GM23338 (cell line): Measurements from ENCODE around the gene MRFAP1. TPM values are rescaled to one million over a fixed set of nuclear protein-coding genes. Genes with fewer than 3 reads are reported as not detected.

ENCODE experiments used
- ATAC-seq: fragments of 200-7000 bp; cut with Tn5 transposase; 3 replicates; pipeline ENCODE4 v1.9.1; 2020
- DNase-seq: peaks from one replicate; pipeline ENCODE4 v3.0.0-alpha.2; 2015; ENCODE audit warnings: low spot score
- H2AFZ ChIP-seq: fragments of 200-600 bp; sonication (generic); 2 replicates; pipeline ENCODE4 v1.8.0; 2016; ENCODE audit warnings: antibody characterized with exemption, mild to moderate bottlenecking, moderate library complexity
- H3F3A ChIP-seq: fragments of 200-600 bp; sonication (generic); replicated peaks from 2 replicates; pipeline ENCODE4 v1.8.0; 2017; ENCODE audit warnings: antibody characterized with exemption, mixed run types, low read depth
- H3K27ac ChIP-seq: fragments of 200-600 bp; sonication (generic); 2 replicates; pipeline ENCODE4 v1.6.1; 2016; ENCODE audit warnings: low read depth
- H3K27me3 ChIP-seq: fragments of 200-600 bp; sonication (generic); 2 replicates; pipeline ENCODE4 v1.8.0; 2016; ENCODE audit warnings: mild to moderate bottlenecking, mixed run types, moderate library complexity; ENCODE audit not compliant: insufficient read depth
- H3K36me3 ChIP-seq: fragments of 200-600 bp; sonication (generic); 2 replicates; pipeline ENCODE4 v1.8.0; 2016; ENCODE audit warnings: mild to moderate bottlenecking; ENCODE audit not compliant: insufficient read depth
- H3K4me1 ChIP-seq: fragments of 200-600 bp; sonication (generic); 2 replicates; pipeline ENCODE4 v1.8.0; 2016; ENCODE audit warnings: mild to moderate bottlenecking, moderate library complexity; ENCODE audit not compliant: insufficient read depth
- H3K4me2 ChIP-seq: fragments of 200-600 bp; sonication (generic); 2 replicates; pipeline ENCODE4 v1.7.1; 2017; ENCODE audit warnings: mixed run types
- H3K4me3 ChIP-seq: fragments of 200-600 bp; sonication (generic); 2 replicates; pipeline ENCODE4 v1.6.1; 2016; ENCODE audit warnings: mixed run types
- H3K79me2 ChIP-seq: fragments of 200-600 bp; sonication (generic); replicated peaks from 2 replicates; pipeline ENCODE4 v1.8.0; 2017; ENCODE audit warnings: mild to moderate bottlenecking; ENCODE audit not compliant: insufficient read depth
- H3K9me2 ChIP-seq: fragments of 200-600 bp; sonication (generic); 2 replicates; pipeline ENCODE4 v1.8.0; 2017; ENCODE audit not compliant: insufficient read depth
- H4K20me1 ChIP-seq: fragments of 200-600 bp; sonication (generic); replicated peaks from 2 replicates; pipeline ENCODE4 v1.8.0; 2017; ENCODE audit warnings: mild to moderate bottlenecking; ENCODE audit not compliant: insufficient read depth
- H3K27ac Mint-ChIP-seq: 2 replicates; pipeline ENCODE4 v1.8.0; 2020; ENCODE audit warnings: inconsistent platforms, mild to moderate bottlenecking, moderate library complexity, mixed read lengths
- H3K27me3 Mint-ChIP-seq: 3 replicates; pipeline ENCODE4 v1.8.0; 2022; ENCODE audit warnings: low read depth, mild to moderate bottlenecking, moderate library complexity, mixed read lengths, inconsistent platforms; ENCODE audit not compliant: insufficient read depth, poor library complexity
- H3K36me3 Mint-ChIP-seq: 3 replicates; pipeline ENCODE4 v1.8.0; 2021; ENCODE audit warnings: low read depth, mild to moderate bottlenecking, inconsistent platforms, moderate library complexity, mixed read lengths
- H3K4me1 Mint-ChIP-seq: 3 replicates; pipeline ENCODE4 v1.8.0; 2020; ENCODE audit warnings: mild to moderate bottlenecking, inconsistent platforms, mixed read lengths
- H3K4me3 Mint-ChIP-seq: 3 replicates; pipeline ENCODE4 v1.8.0; 2021; ENCODE audit warnings: moderate library complexity, mild to moderate bottlenecking, inconsistent platforms, mixed read lengths
- H3K9me3 Mint-ChIP-seq: 3 replicates; pipeline ENCODE4 v1.8.0; 2020; ENCODE audit warnings: moderate library complexity, mild to moderate bottlenecking, inconsistent platforms, mixed read lengths
- CREB1 ChIP-seq: fragments of 250-450 bp; sonication (Bioruptor Pico); IDR thresholded peaks from 2 replicates; pipeline ENCODE4 v1.5.0; 2020; ENCODE audit warnings: low read depth, mild to moderate bottlenecking, moderate library complexity
- CTCF ChIP-seq, 2 experiments: fragments of 200-600 bp in 1 of 2; sonication (generic) in 1 of 2; conservative IDR thresholded peaks; 2 replicates each; pipeline versions ENCODE4 v1.5.1 to v1.6.1; 2016 to 2017; ENCODE audit warnings: antibody characterized with exemption in 2 of 2, low read depth in 2 of 2, mild to moderate bottlenecking in 2 of 2, moderate library complexity in 1 of 2
- ETS1 ChIP-seq: IDR thresholded peaks from 2 replicates; pipeline ENCODE4 v1.6.1; 2016; ENCODE audit warnings: antibody characterized with exemption
- EZH2 ChIP-seq: fragments of 200-600 bp; sonication (generic); IDR thresholded peaks from one replicate; pipeline ENCODE4 v1.8.0; 2017; ENCODE audit warnings: antibody characterized with exemption, mild to moderate bottlenecking, low read depth; ENCODE audit not compliant: unreplicated experiment
- EZH2phosphoT487 ChIP-seq: fragments of 200-600 bp; sonication (generic); IDR thresholded peaks from one replicate; pipeline ENCODE4 v1.8.1; 2018; ENCODE audit warnings: antibody characterized with exemption; ENCODE audit not compliant: unreplicated experiment
- POLR2AphosphoS5 ChIP-seq: IDR thresholded peaks from 2 replicates; pipeline ENCODE4 v1.6.1; 2016; ENCODE audit warnings: antibody characterized with exemption, low read depth
- REST ChIP-seq: IDR thresholded peaks from one replicate; pipeline ENCODE4 v1.6.1; 2018; ENCODE audit warnings: antibody characterized with exemption; ENCODE audit not compliant: unreplicated experiment
- STAT1 ChIP-seq: IDR thresholded peaks from one replicate; pipeline ENCODE4 v1.6.1; 2016; ENCODE audit warnings: antibody characterized with exemption; ENCODE audit not compliant: unreplicated experiment
- ZNF331 ChIP-seq: fragments of 250-450 bp; sonication (Bioruptor Pico); IDR thresholded peaks from 2 replicates; pipeline ENCODE4 v1.5.0; 2020; ENCODE audit warnings: low read depth, mild to moderate bottlenecking, moderate library complexity
- long read RNA-seq: library from polyadenylated mRNA; unstranded; transcript quantifications from one replicate; pipeline ENCODE4 v2.0.0, GENCODE V29; 2020; ENCODE audit not compliant: unreplicated experiment
- polyA plus RNA-seq: library from polyadenylated mRNA; unstranded; fragments of >200 nt; fragmentation: Nextera tagmentation; extraction: Ambion mirVana; gene quantifications from 2 replicates; pipeline ENCODE4 v1.2.1, GENCODE V29; 2016
- total RNA-seq: library from RNA; depleted of rRNA; stranded (reverse); fragments of >200 nt; shearing (Covaris generic); gene quantifications from 2 replicates; pipeline ENCODE4 v1.2.3, GENCODE V29; 2014; rRNA removed

MRFAP1 gene
- 154 and 168 TPM in 2 replicates for total RNA-seq
- 272 and 288 TPM in 2 replicates for polyA plus RNA-seq
- long read RNA-seq, transcript MRFAP1-202 (2 exons, 1,584 nt), result minor isoform, 179 of 451 reads
- long read RNA-seq, transcript MRFAP1-201 (3 exons, 2,049 nt), result major isoform, 270 of 451 reads
- long read RNA-seq, partial matches to known transcripts, result 0 of 451 reads
- long read RNA-seq, other reads (novel, unspliced or antisense), result 1 of 451 reads

GRCh38 chr4:6640292-6641163 is at the start of gene MRFAP1:
MRFAP1 (plus strand) TSS chr4:6640685; CDS start chr4:6640863, 178 bp downstream.
- peak; percentile 98 for DNase-seq

GRCh38 chr4:6591313-6591712 is 49.2 kb upstream of the MRFAP1 start:
- Mint-ChIP-seq H3K36me3 (no peaks in the 10 kb centered on the region), H3K9me3 (no peaks in the 10 kb centered on the region), H3K4me3 (no peak overlapping the region), H3K27me3 (peaks cover 6% of the 10 kb centered on the region), H3K27ac (no peak overlapping the region), H3K4me1 (no peaks in the 10 kb centered on the region)
- no peaks in the 10 kb centered on the region for H4K20me1 ChIP-seq
- H2AFZ ChIP-seq, result no peak overlapping the region
- ATAC-seq (no peak), DNase-seq (no peak)
- no peaks in the 10 kb centered on the region for H3K79me2 ChIP-seq
- H3K4me3 ChIP-seq, result no peak overlapping the region
- H3F3A ChIP-seq, result no peaks in the 10 kb centered on the region
- no peak overlapping the region for H3K27ac ChIP-seq
- H3K4me1 ChIP-seq, result no peaks in the 10 kb centered on the region
- no peaks in the 10 kb centered on the region for H3K9me2 ChIP-seq
- H3K36me3 ChIP-seq, result no peaks in the 10 kb centered on the region
- no peaks in the 10 kb centered on the region for H3K27me3 ChIP-seq
- H3K4me2 ChIP-seq, result no peak overlapping the region
- TF ChIP-seq CTCF (conservative IDR thresholded peaks at IDR 0.05; ENCODE audit: low read depth in 2 of 2) (no peak), POLR2AphosphoS5 (no peak), ETS1 (no peak), EZH2phosphoT487 (no peak), CREB1 (CRISPR knock-in tag) (no peak), EZH2 (no peak), ZNF331 (no peak), STAT1 (no peak)

More at GRCh38 chr4:6640292-6641163, at the start of gene MRFAP1:
- Mint-ChIP-seq H3K36me3 (peaks cover 32% of the 10 kb centered on the region), H3K27ac (peak within 1 kb of the TSS; percentile 95), H3K4me3 (peak within 1 kb of the TSS; percentile 99), H3K4me1 (peaks cover 19% of the 10 kb centered on the region), H3K9me3 (peaks cover 6% of the 10 kb centered on the region; the same call in 1 of the 3 replicates), H3K27me3 (peaks cover 15% of the 10 kb centered on the region)
- peaks cover 13% of the 10 kb centered on the region for H3K36me3 ChIP-seq
- peak within 1 kb of the TSS; percentile 99 for H3K27ac ChIP-seq
- H2AFZ ChIP-seq, result peak within 1 kb of the TSS; percentile 97
- H3K27me3 ChIP-seq, result no peaks in the 10 kb centered on the region
- peaks cover 21% of the 10 kb centered on the region for H4K20me1 ChIP-seq
- H3K4me3 ChIP-seq, result peak within 1 kb of the TSS; percentile 98
- no peak for TF ChIP-seq REST
- TF ChIP-seq POLR2AphosphoS5, result peak; percentile 94
- TF ChIP-seq ZNF331, result no peak
- peak; percentile 59 for TF ChIP-seq CREB1 (CRISPR knock-in tag)
- peaks cover 16% of the 10 kb centered on the region for H3K4me1 ChIP-seq
- H3F3A ChIP-seq, result peaks cover 4% of the 10 kb centered on the region
- ATAC-seq, result peak; percentile 88
- no peaks in the 10 kb centered on the region for H3K9me2 ChIP-seq
- H3K79me2 ChIP-seq, result peaks cover 28% of the 10 kb centered on the region
- peak within 1 kb of the TSS; percentile 98 for H3K4me2 ChIP-seq
